Endothelial cell of umbilical vein (primary cell): ENCODE data around the gene MCC. TPM values are rescaled to one million over a fixed set of nuclear protein-coding genes. Genes with fewer than 3 reads are reported as not detected.

Experiments used
- BruUV-seq: library from RNA; stranded (reverse); fragments of 400-500 nt; replicated peaks from 2 replicates; lab custom pipeline; 2021; lab: Mats Ljungman, UMichigan
- CTCF ChIA-PET: fragments of 300-600, 350-600 bp; sonication (Branson Sonifier 250); formaldehyde crosslinking; loops from one replicate; lab custom pipeline; 2021; ENCODE audit warnings: antibody characterized with exemption, inconsistent platforms; lab: Charles Lee
- POLR2A ChIA-PET: fragments of 300-600, 350-600 bp; sonication (Branson Sonifier 250); formaldehyde crosslinking; loops from one replicate; lab custom pipeline; 2021; ENCODE audit warnings: antibody characterized with exemption, inconsistent platforms; lab: Charles Lee
- DNase-seq: peaks from one replicate; pipeline ENCODE4 v3.0.0-alpha.2; 2011; ENCODE audit warnings: low read depth, low spot score
- FAIRE-seq: peaks from 2 replicates; lab custom pipeline; 2011; peaks lifted over from hg19 to GRCh38; lab: Jason Lieb, UNC
- H2AFZ ChIP-seq: 2 replicates; pipeline ENCODE4 v1.6.0; 2012; ENCODE audit warnings: low read depth, low read length, control low read depth, inconsistent platforms
- H3K27ac ChIP-seq: 2 replicates; pipeline ENCODE4 v1.5.1; 2011; ENCODE audit warnings: low read depth, mild to moderate bottlenecking, control low read depth, low read length, moderate library complexity; ENCODE audit not compliant: insufficient read depth
- H3K27me3 ChIP-seq, 2 experiments: 2 replicates each; pipeline versions ENCODE4 v1.6.0 to v1.6.1; 2011; ENCODE audit warnings: low read length in 2 of 2, mixed read lengths in 1 of 2; ENCODE audit not compliant: control insufficient read depth in 2 of 2, insufficient read depth in 2 of 2
- H3K36me3 ChIP-seq, 2 experiments: 2 replicates in 1 of 2; 3 replicates in 1 of 2; pipeline ENCODE4 v1.5.1; 2011; ENCODE audit warnings: low read length in 2 of 2, mild to moderate bottlenecking in 1 of 2, moderate library complexity in 1 of 2; ENCODE audit not compliant: control insufficient read depth in 2 of 2, insufficient read depth in 2 of 2; ENCODE audit errors: extremely low read depth in 1 of 2
- H3K4me1 ChIP-seq: 3 replicates; pipeline ENCODE4 v1.5.1; 2011; ENCODE audit warnings: mild to moderate bottlenecking, low read length; ENCODE audit not compliant: control insufficient read depth, insufficient read depth; ENCODE audit errors: extremely low read depth
- H3K4me2 ChIP-seq: 2 replicates; pipeline ENCODE4 v1.6.1; 2011; ENCODE audit warnings: low read length, control low read depth, mixed read lengths; ENCODE audit not compliant: insufficient read depth
- H3K4me3 ChIP-seq, 3 experiments: fragments of 200-600 bp in 1 of 3; sonication (generic), shearing (Covaris generic) in 1 of 3; replicated peaks in 1 of 3; 2 replicates each; pipeline ENCODE4 v1.5.1; 2011 to 2016; ENCODE audit warnings: control low read depth in 3 of 3, low read length in 3 of 3, mild to moderate bottlenecking in 2 of 3, inconsistent platforms in 1 of 3, low read depth in 1 of 3, moderate library complexity in 1 of 3; ENCODE audit not compliant: insufficient read depth in 1 of 3
- H3K79me2 ChIP-seq: 2 replicates; pipeline ENCODE4 v1.6.0; 2012; ENCODE audit warnings: low read length, inconsistent platforms; ENCODE audit not compliant: control insufficient read depth, insufficient read depth
- H3K9ac ChIP-seq: replicated peaks from 2 replicates; pipeline ENCODE3; 2011; ENCODE audit warnings: low read length, control low read depth; ENCODE audit not compliant: insufficient read depth; ENCODE audit errors: extremely low read depth
- H3K9me1 ChIP-seq: replicated peaks from 3 replicates; pipeline ENCODE4 v1.6.0; 2011; ENCODE audit warnings: mild to moderate bottlenecking, low read length; ENCODE audit not compliant: control insufficient read depth, insufficient read depth; ENCODE audit errors: extremely low read depth
- H3K9me3 ChIP-seq: replicated peaks from 2 replicates; pipeline ENCODE4 v1.5.1; 2012; ENCODE audit warnings: low read length, inconsistent platforms; ENCODE audit not compliant: control insufficient read depth, insufficient read depth
- H4K20me1 ChIP-seq: replicated peaks from 2 replicates; pipeline ENCODE3; 2011; ENCODE audit warnings: mild to moderate bottlenecking, low read length; ENCODE audit not compliant: control insufficient read depth, insufficient read depth; ENCODE audit errors: extremely low read depth
- EZH2 ChIP-seq: IDR thresholded peaks from 2 replicates; pipeline ENCODE4 v1.6.1; 2012; ENCODE audit warnings: borderline replicate concordance, low read depth, mild to moderate bottlenecking, moderate library complexity, low read length, inconsistent platforms; ENCODE audit not compliant: severe bottlenecking
- FOS ChIP-seq: IDR thresholded peaks from 2 replicates; pipeline ENCODE4 v1.6.1; 2011; ENCODE audit warnings: mild to moderate bottlenecking, low read length, moderate library complexity, borderline replicate concordance; ENCODE audit not compliant: insufficient read depth
- GATA2 ChIP-seq: IDR thresholded peaks from 2 replicates; pipeline ENCODE4 v1.7.0; 2011; ENCODE audit warnings: low read depth, mild to moderate bottlenecking, moderate library complexity, mixed read lengths, low read length; ENCODE audit not compliant: insufficient read length, insufficient read depth
- JUN ChIP-seq: IDR thresholded peaks from 2 replicates; pipeline ENCODE4 v1.6.1; 2011; ENCODE audit warnings: borderline replicate concordance, low read depth; ENCODE audit not compliant: insufficient read length, insufficient read depth
- MYC ChIP-seq: IDR thresholded peaks from one replicate; pipeline ENCODE4 v1.6.1; 2011; ENCODE audit warnings: mild to moderate bottlenecking, low read depth, low read length
- POLR2A ChIP-seq: IDR thresholded peaks from 2 replicates; pipeline ENCODE4 v1.6.1; 2012; ENCODE audit warnings: low read depth, mild to moderate bottlenecking, control low read depth, low read length
- POLR2AphosphoS5 ChIP-seq: IDR thresholded peaks from 2 replicates; pipeline ENCODE4 v1.6.1; 2012; ENCODE audit warnings: low read depth, mild to moderate bottlenecking, control low read depth, low read length, moderate library complexity; ENCODE audit not compliant: insufficient read depth
- dilution Hi-C: fragments of 300-500 bp; cut with MboI; formaldehyde crosslinking; loops from one replicate; pipeline ENCODE4 v1.15.0; 2019; ENCODE audit warnings: low sequenced_read_pairs; ENCODE audit not compliant: extremely low pct_ligation_motif_present
- intact Hi-C: fragments of 100-400 bp; cut with micrococcal nuclease; formaldehyde crosslinking; loops from one replicate; pipeline ENCODE4 v1.10.0; 2022
- polyA plus RNA-seq, 4 experiments: library from polyadenylated mRNA; depleted of rRNA in 3 of 4; stranded (reverse) in 3 of 4; unstranded in 1 of 4; fragments of >200 nt; gene quantifications; 2 replicates each; pipeline versions ENCODE4 v1.2.1 to v1.2.3, GENCODE V29; 2011 to 2012; ENCODE audit warnings: missing spikeins in 1 of 4
- total RNA-seq: library from RNA; stranded (reverse); gene quantifications from 2 replicates; pipeline ENCODE4 v1.2.3, GENCODE V29; 2021
- TF ChIP-seq, protein P1 (sequence below): IDR thresholded peaks from 2 replicates; pipeline ENCODE4 v1.6.1; 2011; ENCODE audit not compliant: insufficient read depth, insufficient read length
- TF ChIP-seq, protein P2 (sequence below), 2 donors: IDR thresholded peaks; 1 replicate in 1 of 2; 2 replicates in 1 of 2; pipeline ENCODE4 v1.5.1; 2011; ENCODE audit warnings: low read length in 2 of 2, mild to moderate bottlenecking in 2 of 2, moderate library complexity in 2 of 2, control low read depth in 1 of 2, inconsistent platforms in 1 of 2, low read depth in 1 of 2; ENCODE audit not compliant: insufficient read depth in 1 of 2; ENCODE audit errors: extremely low read depth in 1 of 2

MCC gene
- total and polyA plus RNA-seq, 2 donors (not counting 3 experiments of a cell fraction or from before 2014, with no cell fraction given), result 6.9 to 27.5 TPM

DNA sequence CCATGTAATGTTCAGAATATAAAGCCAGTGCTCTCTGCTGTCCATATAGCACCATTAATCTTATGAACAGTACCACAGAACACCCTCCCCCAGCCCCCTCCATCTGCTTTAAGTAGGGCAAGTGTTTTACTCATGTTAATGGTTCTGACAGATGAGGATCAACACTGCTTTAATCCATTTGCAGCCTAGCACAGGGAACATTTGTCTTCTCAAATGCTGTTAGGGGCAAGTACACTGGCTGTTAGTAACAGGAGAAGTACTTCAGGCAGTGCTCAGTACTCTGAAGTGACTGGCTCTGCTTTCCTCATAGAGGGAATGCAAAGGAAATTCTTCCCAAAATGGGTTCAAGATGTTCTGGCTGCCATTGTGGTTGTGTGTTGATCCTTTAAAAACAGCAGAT, 309.1 kb downstream of the MCC start:
- Histone ChIP-seq H3K27ac (no peak overlapping the region), H3K4me3 (no peak overlapping the region), H3K4me1 (no peaks in the 10 kb centered on the region), H3K27me3 (no peaks in the 10 kb centered on the region), H3K9me3 (no peaks in the 10 kb centered on the region), H3K9ac (no peak overlapping the region), H3K79me2 (no peaks in the 10 kb centered on the region), H3K4me2 (no peak overlapping the region), H4K20me1 (no peaks in the 10 kb centered on the region), H3K9me1 (no peaks in the 10 kb centered on the region), H2AFZ (no peak overlapping the region), H3K36me3 (no peaks in the 10 kb centered on the region)
- intact Hi-C loops (no loop called here), dilution Hi-C loops (no loop called here)
- ChIA-PET POLR2A (no interaction called here), CTCF (no interaction called here)
- DNase-seq (no peak), FAIRE-seq (no peak)
- TF ChIP-seq EZH2 (no peak), FOS (no peak), JUN (no peak), POLR2A (no peak), MYC (no peak), POLR2AphosphoS5 (no peak), GATA2 (no peak)
- TF ChIP-seq, protein P1, sequence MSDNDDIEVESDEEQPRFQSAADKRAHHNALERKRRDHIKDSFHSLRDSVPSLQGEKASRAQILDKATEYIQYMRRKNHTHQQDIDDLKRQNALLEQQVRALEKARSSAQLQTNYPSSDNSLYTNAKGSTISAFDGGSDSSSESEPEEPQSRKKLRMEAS, result no peak
- TF ChIP-seq, protein P2, sequence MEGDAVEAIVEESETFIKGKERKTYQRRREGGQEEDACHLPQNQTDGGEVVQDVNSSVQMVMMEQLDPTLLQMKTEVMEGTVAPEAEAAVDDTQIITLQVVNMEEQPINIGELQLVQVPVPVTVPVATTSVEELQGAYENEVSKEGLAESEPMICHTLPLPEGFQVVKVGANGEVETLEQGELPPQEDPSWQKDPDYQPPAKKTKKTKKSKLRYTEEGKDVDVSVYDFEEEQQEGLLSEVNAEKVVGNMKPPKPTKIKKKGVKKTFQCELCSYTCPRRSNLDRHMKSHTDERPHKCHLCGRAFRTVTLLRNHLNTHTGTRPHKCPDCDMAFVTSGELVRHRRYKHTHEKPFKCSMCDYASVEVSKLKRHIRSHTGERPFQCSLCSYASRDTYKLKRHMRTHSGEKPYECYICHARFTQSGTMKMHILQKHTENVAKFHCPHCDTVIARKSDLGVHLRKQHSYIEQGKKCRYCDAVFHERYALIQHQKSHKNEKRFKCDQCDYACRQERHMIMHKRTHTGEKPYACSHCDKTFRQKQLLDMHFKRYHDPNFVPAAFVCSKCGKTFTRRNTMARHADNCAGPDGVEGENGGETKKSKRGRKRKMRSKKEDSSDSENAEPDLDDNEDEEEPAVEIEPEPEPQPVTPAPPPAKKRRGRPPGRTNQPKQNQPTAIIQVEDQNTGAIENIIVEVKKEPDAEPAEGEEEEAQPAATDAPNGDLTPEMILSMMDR (IDR thresholded peaks at IDR 0.05; ENCODE audit: extremely low read depth in 1 of 2, insufficient read depth in 1 of 2, low read depth in 1 of 2, low read length in 2 of 2), result no peak
- no TSS peak for BruUV-seq
